IMR-90 (cell line): ENCODE results near the gene CAMK2B. TPM values are rescaled to one million over a fixed set of nuclear protein-coding genes. Genes with fewer than 3 reads are reported as not detected.

Experiments used
- ATAC-seq: fragments of 200-7000 bp; cut with Tn5 transposase; 2 replicates; pipeline ENCODE4 v1.9.1; 2020; ENCODE audit warnings: low read depth, mild to moderate bottlenecking, moderate library complexity
- BruUV-seq: library from RNA; stranded (reverse); fragments of 400-500 nt; replicated peaks from 2 replicates; lab custom pipeline; 2021; lab: Mats Ljungman, UMichigan
- CTCF ChIA-PET: fragments of 300-600 bp; formaldehyde crosslinking; extraction: SDS; loops from one replicate; lab custom pipeline; 2021; ENCODE audit warnings: antibody characterized with exemption; lab: Yijun Ruan, JAX
- POLR2A ChIA-PET: fragments of 300-600 bp; sonication (Branson Sonifier 250); formaldehyde crosslinking; loops from one replicate; lab custom pipeline; 2022; ENCODE audit warnings: antibody characterized with exemption; ENCODE audit not compliant: unreplicated experiment; lab: Charles Lee
- DNase-seq: peaks from one replicate; pipeline ENCODE4 v3.0.0; 2013
- H2AFZ ChIP-seq: replicated peaks from 2 replicates; pipeline ENCODE3; 2013; ENCODE audit warnings: low read length, mild to moderate bottlenecking; ENCODE audit not compliant: poor library complexity
- H2AK5ac ChIP-seq: 2 replicates; pipeline ENCODE4 v1.6.1; 2013; ENCODE audit warnings: low read depth, low read length, inconsistent platforms
- H2AK9ac ChIP-seq: replicated peaks from 2 replicates; pipeline ENCODE3; 2013; ENCODE audit warnings: mild to moderate bottlenecking, low read depth, low read length, moderate library complexity; ENCODE audit not compliant: poor library complexity
- H2BK120ac ChIP-seq: 2 replicates; pipeline ENCODE4 v1.6.1; 2013; ENCODE audit warnings: low read depth, low read length, inconsistent platforms
- H2BK15ac ChIP-seq: 3 replicates; pipeline ENCODE4 v1.6.1; 2013; ENCODE audit warnings: low read depth, low read length, inconsistent platforms
- H2BK20ac ChIP-seq: 2 replicates; pipeline ENCODE4 v1.6.1; 2013; ENCODE audit warnings: low read depth, mild to moderate bottlenecking, inconsistent platforms, low read length, moderate library complexity
- H2BK5ac ChIP-seq: 2 replicates; pipeline ENCODE4 v1.6.1; 2013; ENCODE audit warnings: mild to moderate bottlenecking, low read depth, low read length, inconsistent platforms; ENCODE audit not compliant: poor library complexity, severe bottlenecking
- H3K14ac ChIP-seq: replicated peaks from 2 replicates; pipeline ENCODE4 v1.6.1; 2013; ENCODE audit warnings: low read depth, low read length, inconsistent platforms
- H3K18ac ChIP-seq: 2 replicates; pipeline ENCODE4 v1.6.1; 2013; ENCODE audit warnings: low read depth, low read length, control low read depth
- H3K23ac ChIP-seq: 2 replicates; pipeline ENCODE4 v1.6.1; 2013; ENCODE audit warnings: low read depth, low read length, inconsistent platforms
- H3K27ac ChIP-seq: 2 replicates; pipeline ENCODE4 v1.5.1; 2013; ENCODE audit warnings: mild to moderate bottlenecking, control low read depth, low read length; ENCODE audit not compliant: insufficient read depth
- H3K27me3 ChIP-seq: 2 replicates; pipeline ENCODE4 v1.6.1; 2013; ENCODE audit warnings: low read length; ENCODE audit not compliant: control insufficient read depth, insufficient read depth
- H3K36me3 ChIP-seq: 2 replicates; pipeline ENCODE4 v1.6.1; 2013; ENCODE audit warnings: low read length, mixed read lengths; ENCODE audit not compliant: control insufficient read depth, insufficient read depth
- H3K4ac ChIP-seq: 2 replicates; pipeline ENCODE4 v1.6.1; 2013; ENCODE audit warnings: low read depth, low read length, inconsistent platforms
- H3K4me1 ChIP-seq: 2 replicates; pipeline ENCODE4 v1.6.1; 2013; ENCODE audit warnings: low read length, mixed read lengths; ENCODE audit not compliant: control insufficient read depth, insufficient read depth
- H3K4me2 ChIP-seq: 2 replicates; pipeline ENCODE4 v1.6.1; 2013; ENCODE audit warnings: low read depth, mild to moderate bottlenecking, control low read depth, low read length, moderate library complexity
- H3K4me3 ChIP-seq: 2 replicates; pipeline ENCODE4 v1.5.1; 2013; ENCODE audit warnings: low read depth, mild to moderate bottlenecking, control low read depth, low read length, moderate library complexity; ENCODE audit not compliant: insufficient read depth
- H3K56ac ChIP-seq: 2 replicates; pipeline ENCODE4 v1.6.1; 2013; ENCODE audit warnings: low read length, inconsistent platforms; ENCODE audit not compliant: insufficient read depth; ENCODE audit errors: extremely low read depth
- H3K79me1 ChIP-seq, 2 experiments: 2 replicates each; pipeline ENCODE4 v1.6.1; 2013; ENCODE audit warnings: low read length in 2 of 2, inconsistent platforms in 1 of 2, low read depth in 1 of 2
- H3K9ac ChIP-seq: 2 replicates; pipeline ENCODE4 v1.6.1; 2013; ENCODE audit warnings: low read depth, low read length, control low read depth
- H3K9me1 ChIP-seq: 2 replicates; pipeline ENCODE4 v1.6.1; 2013; ENCODE audit warnings: low read length, inconsistent platforms; ENCODE audit not compliant: insufficient read depth
- H3K9me3 ChIP-seq: 2 replicates; pipeline ENCODE4 v1.6.1; 2013; ENCODE audit warnings: low read length; ENCODE audit not compliant: control insufficient read depth, insufficient read depth
- H4K20me1 ChIP-seq: 2 replicates; pipeline ENCODE4 v1.6.1; 2013; ENCODE audit warnings: low read length, inconsistent platforms; ENCODE audit not compliant: insufficient read depth
- H4K5ac ChIP-seq: 2 replicates; pipeline ENCODE4 v1.6.1; 2013; ENCODE audit warnings: mild to moderate bottlenecking, low read depth, low read length, control low read depth
- H4K8ac ChIP-seq, 2 experiments: 2 replicates each; pipeline ENCODE4 v1.6.1; 2013; ENCODE audit warnings: low read depth in 2 of 2, low read length in 2 of 2, control low read depth in 1 of 2, inconsistent platforms in 1 of 2
- H4K91ac ChIP-seq: 2 replicates; pipeline ENCODE4 v1.6.1; 2013; ENCODE audit warnings: low read depth, low read length, inconsistent platforms; ENCODE audit not compliant: insufficient read depth
- FOS ChIP-seq: fragments of 150-350 bp; IDR thresholded peaks from 2 replicates; pipeline ENCODE4 v1.6.1; 2016; ENCODE audit warnings: low read depth, low read length
- RCOR1 ChIP-seq: IDR thresholded peaks from 2 replicates; pipeline ENCODE4 v1.6.1; 2012; ENCODE audit warnings: mild to moderate bottlenecking, low read length, improper control_type of control experiment; ENCODE audit not compliant: insufficient replicate concordance
- WGBS, 2 experiments: methylation state at CpG; one replicate each; pipeline versions ENCODE4 v1.1.5 to v1.1.7; 2013; ENCODE audit warnings: missing lambda C conversion rate in 2 of 2; ENCODE audit not compliant: insufficient read length in 1 of 2; ENCODE audit errors: extremely low coverage in 2 of 2; 5-methylcytosine and 5-hydroxymethylcytosine counted together
- dilution Hi-C: fragments of 300-500 bp; cut with HindIII; formaldehyde crosslinking; loops from one replicate; pipeline ENCODE4 v1.14.3; 2018; ENCODE audit warnings: low sequenced_read_pairs; ENCODE audit not compliant: unreplicated experiment
- in situ Hi-C: fragments of 300-500 bp; cut with MboI; formaldehyde crosslinking; loops from 3 replicates; pipeline ENCODE4 v1.14.3; 2019; ENCODE audit warnings: low sequenced_read_pairs, inconsistent platforms, mixed read lengths
- intact Hi-C: fragments of 100-400 bp; cut with micrococcal nuclease; formaldehyde crosslinking; loops from 2 replicates; pipeline ENCODE4 v1.10.0; 2022
- polyA plus RNA-seq, 3 experiments: library from polyadenylated mRNA; depleted of rRNA; stranded (reverse); fragments of >200 nt; gene quantifications; 2 replicates each; pipeline ENCODE4 v1.2.3, GENCODE V29; 2012; ENCODE audit warnings: low replicate concordance in 1 of 3
- total RNA-seq: library from RNA; depleted of rRNA; stranded (reverse); fragments of >200 nt; gene quantifications from 2 replicates; pipeline ENCODE4 v1.2.3, GENCODE V29; 2012

Gene CAMK2B
- total and polyA plus RNA-seq, 2 of the 4 experiments (the other 2 are of a cell fraction), result 0.18 to 0.36 TPM

DNA sequence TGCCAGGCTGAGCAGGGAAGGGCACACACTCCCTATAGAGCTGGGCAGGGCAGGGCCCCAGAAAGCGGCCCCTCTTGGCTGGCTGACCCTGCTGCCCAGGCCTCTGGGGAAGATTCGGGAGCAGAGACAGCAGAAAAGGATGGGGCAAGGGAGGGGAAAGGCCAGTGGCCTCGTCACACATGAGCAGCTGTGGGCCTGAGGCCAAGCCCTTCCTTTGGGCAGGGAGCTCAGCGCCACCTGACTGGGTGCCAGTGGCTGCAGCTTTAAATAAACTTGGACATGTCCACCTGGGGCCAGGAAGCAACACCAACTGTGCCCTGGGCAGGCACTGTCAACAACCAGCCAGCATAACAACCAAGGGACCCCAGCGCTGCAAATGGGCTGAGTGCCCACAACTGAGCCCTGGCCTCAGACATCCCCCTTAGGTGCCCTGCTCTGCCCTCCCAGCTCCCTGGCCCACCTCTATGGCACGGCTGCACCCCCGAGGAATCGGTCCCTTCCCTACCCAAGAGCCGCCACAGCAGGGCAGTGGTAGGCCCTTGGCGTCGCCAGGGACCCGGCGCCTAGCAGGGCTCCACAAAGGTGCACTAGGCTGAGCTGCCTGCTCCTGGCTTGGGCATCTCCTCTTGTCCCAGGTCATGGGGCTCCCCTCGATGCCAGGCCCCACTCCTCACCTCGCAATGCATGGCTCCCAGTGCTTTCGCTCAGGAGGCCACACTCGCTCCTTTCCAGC, 2.6 kb downstream of the CAMK2B start:
- no peak overlapping the region for H3K4me2 ChIP-seq
- no peak overlapping the region for H4K8ac ChIP-seq
- H4K91ac ChIP-seq, result no peak overlapping the region
- H2BK5ac ChIP-seq, result no peak overlapping the region
- no peak overlapping the region for H3K4ac ChIP-seq
- H3K56ac ChIP-seq, result no peak overlapping the region
- DNase-seq (no peak), ATAC-seq (no peak)
- ChIA-PET CTCF (no interaction called here), POLR2A (no interaction called here)
- TF ChIP-seq FOS (no peak), RCOR1 (no peak)
- dilution Hi-C loops (no loop called here), intact Hi-C loops (no loop called here), in situ Hi-C loops (no loop called here)
- H3K18ac ChIP-seq, result no peak overlapping the region
- no peak overlapping the region for H3K14ac ChIP-seq
- no peaks in the 10 kb centered on the region for H3K9me3 ChIP-seq
- H2BK15ac ChIP-seq, result no peak overlapping the region
- H4K20me1 ChIP-seq, result no peaks in the 10 kb centered on the region; the same call in 1 of the 2 replicates
- 73% methylated on average over 10 of the region's 17 CpGs; no CpG with 5 or more reads in 1 of the 2 experiments for WGBS, 2 experiments
- no peaks in the 10 kb centered on the region for H3K36me3 ChIP-seq
- BruUV-seq, result no TSS peak
- H2AK9ac ChIP-seq, result no peak overlapping the region
- H2AK5ac ChIP-seq, result no peak overlapping the region
- no peak overlapping the region for H4K5ac ChIP-seq
- no peaks in the 10 kb centered on the region for H3K79me1 ChIP-seq
- no peak overlapping the region for H3K23ac ChIP-seq
- no peak overlapping the region for H2BK120ac ChIP-seq
- H3K4me3 ChIP-seq, result no peak overlapping the region
- peaks cover 58% of the 10 kb centered on the region for H3K27me3 ChIP-seq
- H3K9me1 ChIP-seq, result no peaks in the 10 kb centered on the region
- H2BK20ac ChIP-seq, result no peak overlapping the region
- H3K9ac ChIP-seq, result no peak overlapping the region
- peak overlapping the region; percentile 56 for H2AFZ ChIP-seq
- no peaks in the 10 kb centered on the region; the same call in 1 of the 2 replicates for H3K4me1 ChIP-seq
- H3K27ac ChIP-seq, result no peak overlapping the region
